Measurements from ENCODE around the gene CRACR2B.

GRCh38 chr11:791658-792534 lies 35.8 kb upstream of the CRACR2B start:
- TF ChIP-seq CTCF (IDR thresholded peaks at IDR 0.05; ENCODE audit: insufficient read depth, low read depth, low read length) = no peak
- no peak for TF ChIP-seq EZH2 (IDR thresholded peaks at IDR 0.05; ENCODE audit: insufficient read depth, low read length)
